IPS-15b (cell line): ENCODE measurements around the gene CHTOP.
A peak's percentile ranks its signal among the peaks of the same experiment; 100 is the strongest.
"Not testable (repeated sequence)": the region's sequence is repeated elsewhere in the genome, so short reads cannot be mapped to it uniquely, and the experiment has no call there.

Experiments
- H3K27me3 ChIP-seq: one replicate; pipeline ENCODE4 v1.6.1; 2013; ENCODE audit warnings: low read length; ENCODE audit not compliant: control insufficient read depth, insufficient read depth
- H3K36me3 ChIP-seq: one replicate; pipeline ENCODE4 v1.6.1; 2013; ENCODE audit warnings: low read length; ENCODE audit not compliant: control insufficient read depth, insufficient read depth
- H3K4me1 ChIP-seq: one replicate; pipeline ENCODE4 v1.6.1; 2013; ENCODE audit warnings: mild to moderate bottlenecking, low read length; ENCODE audit not compliant: control insufficient read depth, insufficient read depth
- H3K4me3 ChIP-seq: one replicate; pipeline ENCODE4 v1.5.1; 2013; ENCODE audit warnings: low read depth, low read length
- H3K9ac ChIP-seq: one replicate; pipeline ENCODE4 v1.6.1; 2013; ENCODE audit warnings: low read depth, mild to moderate bottlenecking, low read length
- H3K9me3 ChIP-seq: one replicate; pipeline ENCODE4 v1.6.1; 2013; ENCODE audit warnings: mild to moderate bottlenecking, low read length; ENCODE audit not compliant: control insufficient read depth, insufficient read depth

CHTOP gene

GRCh38 chr1:153670257-153670858 lies 36.5 kb downstream of the CHTOP start:
- H3K27me3 ChIP-seq = no peaks in the 10 kb centered on the region
- peak overlapping the region; percentile 98 for H3K4me3 ChIP-seq
- H3K9ac ChIP-seq = peak overlapping the region; percentile 99
- peaks cover 35% of the 10 kb centered on the region for H3K36me3 ChIP-seq
- no peaks in the 10 kb centered on the region for H3K4me1 ChIP-seq
- no peaks in the 10 kb centered on the region for H3K9me3 ChIP-seq

GRCh38 chr1:153670859-153671627 lies 37.2 kb downstream of the CHTOP start, which contains the start of gene ILF2:
Gene ILF2, minus strand, starts transcription at chr1:153670993. Its CDS starts 71 bp downstream, at chr1:153670922.
- H3K4me3 ChIP-seq = peak within 1 kb of the TSS; percentile 98
- H3K9ac ChIP-seq = peak within 1 kb of the TSS; percentile 99
- H3K9me3 ChIP-seq = no peaks in the 10 kb centered on the region
- peaks cover 32% of the 10 kb centered on the region for H3K36me3 ChIP-seq
- no peaks in the 10 kb centered on the region for H3K27me3 ChIP-seq
- no peaks in the 10 kb centered on the region for H3K4me1 ChIP-seq

- H3K4me1 ChIP-seq, H3K27me3 ChIP-seq, H3K9me3 ChIP-seq: not testable (repeated sequence)
- peak overlapping the region; percentile 70 for H3K9ac ChIP-seq
- H3K4me3 ChIP-seq = peak overlapping the region; percentile 70
- peaks cover 24% of the 10 kb centered on the region for H3K36me3 ChIP-seq
Measured at GRCh38 chr1:153671628-153672353, 37.9 kb downstream of the CHTOP start.

- Histone ChIP-seq H3K4me1 (no peaks in the 10 kb centered on the region), H3K4me3 (no peak overlapping the region), H3K9ac (no peak overlapping the region), H3K9me3 (no peaks in the 10 kb centered on the region), H3K36me3 (peaks cover 8% of the 10 kb centered on the region), H3K27me3 (peaks cover 8% of the 10 kb centered on the region)
Measured at GRCh38 chr1:153673511-153673910, 39.6 kb downstream of the CHTOP start.

GRCh38 chr1:153677718-153678518 lies 44.1 kb downstream of the CHTOP start:
- H3K4me1 ChIP-seq = peaks cover 3% of the 10 kb centered on the region
- no peaks in the 10 kb centered on the region for H3K36me3 ChIP-seq
- H3K9ac ChIP-seq = no peak overlapping the region
- H3K27me3 ChIP-seq = peaks cover 31% of the 10 kb centered on the region
- H3K4me3 ChIP-seq = peak overlapping the region; percentile 87
- no peaks in the 10 kb centered on the region for H3K9me3 ChIP-seq

- Histone ChIP-seq H3K36me3 (no peaks in the 10 kb centered on the region), H3K4me1 (peaks cover 3% of the 10 kb centered on the region), H3K9ac (peak within 1 kb of the TSS; percentile 16), H3K9me3 (no peaks in the 10 kb centered on the region), H3K27me3 (peaks cover 31% of the 10 kb centered on the region), H3K4me3 (peak within 1 kb of the TSS; percentile 87)
Measured at GRCh38 chr1:153678519-153679336, 44.9 kb downstream of the CHTOP start, which contains the start of gene NPR1. Gene NPR1, plus strand, starts transcription at chr1:153678688. Its CDS starts 421 bp downstream, at chr1:153679109.

- H3K9ac ChIP-seq = peak overlapping the region; percentile 16
- peaks cover 31% of the 10 kb centered on the region for H3K27me3 ChIP-seq
- H3K4me3 ChIP-seq = peak overlapping the region; percentile 87
- peaks cover 3% of the 10 kb centered on the region for H3K4me1 ChIP-seq
- no peaks in the 10 kb centered on the region for H3K36me3 ChIP-seq
- H3K9me3 ChIP-seq = no peaks in the 10 kb centered on the region
Measured at GRCh38 chr1:153679337-153680119, 45.7 kb downstream of the CHTOP start.

- H3K27me3 ChIP-seq = peaks cover 31% of the 10 kb centered on the region
- H3K36me3 ChIP-seq = no peaks in the 10 kb centered on the region
- H3K9me3 ChIP-seq = no peaks in the 10 kb centered on the region
- H3K9ac ChIP-seq = no peak overlapping the region
- H3K4me3 ChIP-seq = peak overlapping the region; percentile 87
- H3K4me1 ChIP-seq = peaks cover 3% of the 10 kb centered on the region
Measured at GRCh38 chr1:153680120-153680403, 46.2 kb downstream of the CHTOP start.

GRCh38 chr1:153682730-153683129 lies 48.9 kb downstream of the CHTOP start:
- Histone ChIP-seq H3K9me3 (no peaks in the 10 kb centered on the region), H3K9ac (no peak overlapping the region), H3K4me3 (no peak overlapping the region), H3K36me3 (no peaks in the 10 kb centered on the region), H3K27me3 (peaks cover 31% of the 10 kb centered on the region), H3K4me1 (peaks cover 3% of the 10 kb centered on the region)

- Histone ChIP-seq H3K9me3 (no peaks in the 10 kb centered on the region), H3K4me1 (peaks cover 3% of the 10 kb centered on the region), H3K27me3 (peaks cover 22% of the 10 kb centered on the region)
Measured at GRCh38 chr1:153683854-153684253, 50.0 kb downstream of the CHTOP start.

More at GRCh38 chr1:153683854-153684253, 50.0 kb downstream of the CHTOP start:
- no peaks in the 10 kb centered on the region for H3K36me3 ChIP-seq
- no peak overlapping the region for H3K9ac ChIP-seq
- H3K4me3 ChIP-seq = no peak overlapping the region
